ENCODE data around the gene ENPP5.

DNA sequence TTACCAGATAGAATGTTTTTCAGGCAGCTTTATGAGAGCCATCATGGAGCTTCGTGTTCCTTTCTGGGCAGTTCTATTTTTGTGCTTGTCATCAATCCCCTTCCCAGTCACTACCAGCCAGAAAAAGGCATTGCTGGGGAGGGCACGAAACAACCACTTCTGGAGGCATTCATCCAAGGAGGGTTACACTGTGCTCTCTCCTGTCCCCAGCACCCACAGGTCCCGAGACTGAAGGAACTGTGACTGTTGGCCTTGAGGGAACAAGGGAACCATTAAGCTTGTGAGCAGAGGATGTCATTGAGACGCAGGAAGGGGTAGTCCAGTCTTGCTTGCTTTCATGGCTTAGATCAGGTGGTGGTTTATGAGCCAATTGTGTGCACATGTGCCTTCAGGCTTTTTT lies 20.1 kb upstream of the ENPP5 start:
- TF ChIP-seq RAD51 (IDR thresholded peaks at IDR 0.05; ENCODE audit: borderline replicate concordance): no peak
- TF ChIP-seq MTA3 (CRISPR knock-in tag; IDR thresholded peaks at IDR 0.05): no peak
- TF ChIP-seq ZNF207 (IDR thresholded peaks at IDR 0.05; ENCODE audit: borderline replicate concordance): no peak
